Keratinocyte (primary cell): ENCODE results near the gene CALML5. TPM values are rescaled to one million over a fixed set of nuclear protein-coding genes. Genes with fewer than 3 reads are reported as not detected.

Source experiments
- DNase-seq: peaks from one replicate; pipeline ENCODE4 v3.0.0-alpha.2; 2011; ENCODE audit warnings: low read depth, missing footprints, low spot score
- FAIRE-seq: peaks from 2 replicates; lab custom pipeline; 2011; peaks lifted over from hg19 to GRCh38; lab: Jason Lieb, UNC
- H2AFZ ChIP-seq: 2 replicates; pipeline ENCODE4 v1.6.0; 2012; ENCODE audit warnings: low read length, control low read depth, inconsistent platforms; ENCODE audit not compliant: control insufficient read depth
- H3K27ac ChIP-seq: 2 replicates; pipeline ENCODE4 v1.5.1; 2011; ENCODE audit warnings: low read length; ENCODE audit not compliant: control insufficient read depth, insufficient read depth
- H3K27me3 ChIP-seq: 3 replicates; pipeline ENCODE4 v1.6.0; 2011; ENCODE audit warnings: low read length; ENCODE audit not compliant: control insufficient read depth, insufficient read depth; ENCODE audit errors: extremely low read depth
- H3K36me3 ChIP-seq, 2 experiments: 2 replicates in 1 of 2; 3 replicates in 1 of 2; pipeline ENCODE4 v1.5.1; 2011; ENCODE audit warnings: low read length in 2 of 2, mild to moderate bottlenecking in 1 of 2; ENCODE audit not compliant: control insufficient read depth in 2 of 2, insufficient read depth in 2 of 2; ENCODE audit errors: extremely low read depth in 1 of 2
- H3K4me1 ChIP-seq: 3 replicates; pipeline ENCODE4 v1.5.1; 2011; ENCODE audit warnings: low read length; ENCODE audit not compliant: control insufficient read depth, insufficient read depth; ENCODE audit errors: extremely low read depth
- H3K4me2 ChIP-seq: 3 replicates; pipeline ENCODE4 v1.6.0; 2011; ENCODE audit warnings: low read depth, low read length; ENCODE audit not compliant: control insufficient read depth, insufficient read depth; ENCODE audit errors: extremely low read depth
- H3K4me3 ChIP-seq, 3 experiments: fragments of 200-600 bp in 1 of 3; sonication (generic) in 1 of 3; 2 replicates in 2 of 3; 3 replicates in 1 of 3; pipeline ENCODE4 v1.5.1; 2011 to 2016; ENCODE audit warnings: low read length in 3 of 3, mild to moderate bottlenecking in 3 of 3, control low read depth in 2 of 3, inconsistent platforms in 1 of 3, low read depth in 1 of 3, mixed read lengths in 1 of 3, mixed run types in 1 of 3, moderate library complexity in 1 of 3; ENCODE audit not compliant: control insufficient read depth in 2 of 3, insufficient read depth in 2 of 3; ENCODE audit errors: extremely low read depth in 1 of 3
- H3K79me2 ChIP-seq: 2 replicates; pipeline ENCODE4 v1.6.0; 2012; ENCODE audit warnings: low read length; ENCODE audit not compliant: control insufficient read depth, insufficient read depth
- H3K9ac ChIP-seq: 3 replicates; pipeline ENCODE4 v1.6.0; 2011; ENCODE audit warnings: low read length; ENCODE audit not compliant: control insufficient read depth, insufficient read depth; ENCODE audit errors: extremely low read depth
- H3K9me1 ChIP-seq: 3 replicates; pipeline ENCODE4 v1.6.0; 2011; ENCODE audit warnings: low read length; ENCODE audit not compliant: control insufficient read depth, insufficient read depth; ENCODE audit errors: extremely low read depth
- H3K9me3 ChIP-seq: 2 replicates; pipeline ENCODE4 v1.5.1; 2012; ENCODE audit warnings: low read depth, low read length; ENCODE audit not compliant: control insufficient read depth
- H4K20me1 ChIP-seq: 3 replicates; pipeline ENCODE4 v1.6.0; 2011; ENCODE audit warnings: low read length; ENCODE audit not compliant: control insufficient read depth, insufficient read depth; ENCODE audit errors: extremely low read depth
- CTCF ChIP-seq, 3 experiments: IDR thresholded peaks in 1 of 3; conservative IDR thresholded peaks in 1 of 3; optimal IDR thresholded peaks in 1 of 3; 2 replicates in 2 of 3; 3 replicates in 1 of 3; pipeline versions ENCODE3 to v1.5.1; 2011; ENCODE audit warnings: low read length in 3 of 3, mild to moderate bottlenecking in 3 of 3, moderate library complexity in 2 of 3, control low read depth in 1 of 3, inconsistent platforms in 1 of 3; ENCODE audit not compliant: insufficient read depth in 2 of 3; ENCODE audit errors: extremely low read depth in 1 of 3
- EZH2 ChIP-seq: IDR thresholded peaks from one replicate; pipeline ENCODE4 v1.6.1; 2012; ENCODE audit warnings: inconsistent platforms, mild to moderate bottlenecking, low read length, moderate library complexity
- dilution Hi-C: fragments of 300-500 bp; cut with MboI; formaldehyde crosslinking; loops from one replicate; pipeline ENCODE4 v1.7.0; 2020; ENCODE audit warnings: low sequenced_read_pairs; ENCODE audit not compliant: extremely low pct_ligation_motif_present
- polyA plus RNA-seq, 5 experiments: library from polyadenylated mRNA; depleted of rRNA in 3 of 5; stranded (reverse) in 3 of 5; stranded (forward) in 1 of 5; unstranded in 1 of 5; fragments of >200 nt; gene quantifications; 1 replicate in 1 of 5; 2 replicates in 3 of 5; 3 replicates in 1 of 5; pipeline versions ENCODE4 v1.2.1 to v1.2.3, GENCODE V29; 2011 to 2012; ENCODE audit warnings: missing spikeins in 2 of 5, low read depth in 1 of 5, low replicate concordance in 1 of 5

The CALML5 gene
- polyA plus RNA-seq, 1 donor (not counting 4 experiments of a cell fraction or from before 2014, with no cell fraction given): 5.7 TPM

- no peak for TF ChIP-seq EZH2
- no peak for TF ChIP-seq CTCF (optimal IDR thresholded peaks at IDR 0.05 in 1 of 3, IDR thresholded peaks at IDR 0.05 in 1 of 3, conservative IDR thresholded peaks at IDR 0.05 in 1 of 3; ENCODE audit: extremely low read depth in 1 of 3, insufficient read depth in 2 of 3, low read length in 3 of 3)
- no peaks in the 10 kb centered on the region for H3K36me3 ChIP-seq
- H3K4me2 ChIP-seq: no peak overlapping the region
- no peak overlapping the region for H3K9ac ChIP-seq
- H3K9me1 ChIP-seq: no peaks in the 10 kb centered on the region
- FAIRE-seq: no peak
- no peaks in the 10 kb centered on the region for H3K9me3 ChIP-seq
- no peak overlapping the region for H2AFZ ChIP-seq
- peaks cover 16% of the 10 kb centered on the region for H3K4me1 ChIP-seq
- H3K79me2 ChIP-seq: no peaks in the 10 kb centered on the region
- DNase-seq: no peak
- dilution Hi-C loops: no loop called here
- H3K4me3 ChIP-seq: no peak overlapping the region
- H4K20me1 ChIP-seq: no peaks in the 10 kb centered on the region
- H3K27ac ChIP-seq: no peak overlapping the region
- H3K27me3 ChIP-seq: no peaks in the 10 kb centered on the region
Measured at GRCh38 chr10:5533098-5533731, 33.8 kb upstream of the CALML5 start.

- no peak overlapping the region for H3K4me2 ChIP-seq
- H3K4me1 ChIP-seq: peaks cover 10% of the 10 kb centered on the region
- H3K9me1 ChIP-seq: no peaks in the 10 kb centered on the region
- H3K9me3 ChIP-seq: no peaks in the 10 kb centered on the region
- DNase-seq (no peak), FAIRE-seq (no peak)
- H3K4me3 ChIP-seq: no peak overlapping the region
- no peak overlapping the region for H3K9ac ChIP-seq
- no peak overlapping the region for H2AFZ ChIP-seq
- H4K20me1 ChIP-seq: no peaks in the 10 kb centered on the region
- no peaks in the 10 kb centered on the region for H3K36me3 ChIP-seq
- TF ChIP-seq CTCF (optimal IDR thresholded peaks at IDR 0.05 in 1 of 3, IDR thresholded peaks at IDR 0.05 in 1 of 3, conservative IDR thresholded peaks at IDR 0.05 in 1 of 3; ENCODE audit: extremely low read depth in 1 of 3, insufficient read depth in 2 of 3, low read length in 3 of 3) (no peak), EZH2 (no peak)
- dilution Hi-C loops: no loop called here
- no peaks in the 10 kb centered on the region for H3K27me3 ChIP-seq
- no peak overlapping the region for H3K27ac ChIP-seq
- no peaks in the 10 kb centered on the region for H3K79me2 ChIP-seq
Measured at GRCh38 chr10:5532618-5533097, 33.3 kb upstream of the CALML5 start.
